ENCODE measurements around the gene GLO1. TPM values are rescaled to one million over a fixed set of nuclear protein-coding genes. Genes with fewer than 3 reads are reported as not detected.

Gene GLO1
- total and polyA plus RNA-seq, 2 experiments from 2014 or later = 273 TPM

DNA sequence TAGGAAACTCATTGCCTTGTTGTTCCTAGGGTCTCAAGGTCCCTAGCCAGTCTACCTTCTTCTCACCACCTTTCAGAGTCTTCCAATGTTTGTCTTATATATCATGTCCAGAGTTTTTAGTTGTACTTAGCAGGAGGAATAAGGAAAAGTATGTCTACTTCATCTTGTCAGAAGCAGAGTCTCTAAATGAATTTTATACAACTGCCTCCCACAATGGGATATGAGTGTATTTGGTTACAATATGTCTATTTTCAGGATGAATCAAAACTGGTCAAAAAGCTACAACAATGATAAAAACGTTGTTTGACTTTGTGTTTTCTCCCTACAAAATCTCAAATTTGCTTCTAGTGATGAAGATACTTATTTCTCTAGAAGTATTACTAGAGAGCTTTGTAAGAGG lies 7.0 kb downstream of the GLO1 start:
- Histone ChIP-seq H3K4me2 (no peak overlapping the region), H3K27me3 (ENCODE audit: insufficient read depth) (no peaks in the 10 kb centered on the region), H3K27ac (ENCODE audit: low read depth) (no peak overlapping the region), H4K20me1 (replicated peaks; ENCODE audit: insufficient read depth) (peaks cover 64% of the 10 kb centered on the region), H3K4me3 (no peak overlapping the region), H3K4me1 (ENCODE audit: insufficient read depth) (no peaks in the 10 kb centered on the region), H3K9me2 (ENCODE audit: insufficient read depth) (no peaks in the 10 kb centered on the region), H3K36me3 (ENCODE audit: insufficient read depth) (peaks cover 4% of the 10 kb centered on the region; the same call in 1 of the 2 replicates), H2AFZ (no peak overlapping the region), H3F3A (replicated peaks; ENCODE audit: low read depth) (no peaks in the 10 kb centered on the region), H3K79me2 (replicated peaks; ENCODE audit: insufficient read depth) (peaks cover 98% of the 10 kb centered on the region)
- no peak for ATAC-seq
- Mint-ChIP-seq H3K4me3 (no peak overlapping the region), H3K4me1 (peaks cover 1% of the 10 kb centered on the region; the same call in 1 of the 3 replicates), H3K27ac (no peak overlapping the region), H3K36me3 (ENCODE audit: low read depth) (peaks cover 32% of the 10 kb centered on the region), H3K27me3 (ENCODE audit: insufficient read depth, low read depth, poor library complexity) (peaks cover 2% of the 10 kb centered on the region), H3K9me3 (peaks cover 7% of the 10 kb centered on the region)
- no peak for DNase-seq (ENCODE audit: low spot score)
- TF ChIP-seq STAT1 (IDR thresholded peaks at IDR 0.05; ENCODE audit: unreplicated experiment) (no peak), NANOG (IDR thresholded peaks at IDR 0.05; ENCODE audit: borderline replicate concordance) (no peak)
- TF ChIP-seq, protein P1, sequence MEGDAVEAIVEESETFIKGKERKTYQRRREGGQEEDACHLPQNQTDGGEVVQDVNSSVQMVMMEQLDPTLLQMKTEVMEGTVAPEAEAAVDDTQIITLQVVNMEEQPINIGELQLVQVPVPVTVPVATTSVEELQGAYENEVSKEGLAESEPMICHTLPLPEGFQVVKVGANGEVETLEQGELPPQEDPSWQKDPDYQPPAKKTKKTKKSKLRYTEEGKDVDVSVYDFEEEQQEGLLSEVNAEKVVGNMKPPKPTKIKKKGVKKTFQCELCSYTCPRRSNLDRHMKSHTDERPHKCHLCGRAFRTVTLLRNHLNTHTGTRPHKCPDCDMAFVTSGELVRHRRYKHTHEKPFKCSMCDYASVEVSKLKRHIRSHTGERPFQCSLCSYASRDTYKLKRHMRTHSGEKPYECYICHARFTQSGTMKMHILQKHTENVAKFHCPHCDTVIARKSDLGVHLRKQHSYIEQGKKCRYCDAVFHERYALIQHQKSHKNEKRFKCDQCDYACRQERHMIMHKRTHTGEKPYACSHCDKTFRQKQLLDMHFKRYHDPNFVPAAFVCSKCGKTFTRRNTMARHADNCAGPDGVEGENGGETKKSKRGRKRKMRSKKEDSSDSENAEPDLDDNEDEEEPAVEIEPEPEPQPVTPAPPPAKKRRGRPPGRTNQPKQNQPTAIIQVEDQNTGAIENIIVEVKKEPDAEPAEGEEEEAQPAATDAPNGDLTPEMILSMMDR (conservative IDR thresholded peaks at IDR 0.05; ENCODE audit: low read depth in 2 of 2) = no peak
- TF ChIP-seq, protein P2, sequence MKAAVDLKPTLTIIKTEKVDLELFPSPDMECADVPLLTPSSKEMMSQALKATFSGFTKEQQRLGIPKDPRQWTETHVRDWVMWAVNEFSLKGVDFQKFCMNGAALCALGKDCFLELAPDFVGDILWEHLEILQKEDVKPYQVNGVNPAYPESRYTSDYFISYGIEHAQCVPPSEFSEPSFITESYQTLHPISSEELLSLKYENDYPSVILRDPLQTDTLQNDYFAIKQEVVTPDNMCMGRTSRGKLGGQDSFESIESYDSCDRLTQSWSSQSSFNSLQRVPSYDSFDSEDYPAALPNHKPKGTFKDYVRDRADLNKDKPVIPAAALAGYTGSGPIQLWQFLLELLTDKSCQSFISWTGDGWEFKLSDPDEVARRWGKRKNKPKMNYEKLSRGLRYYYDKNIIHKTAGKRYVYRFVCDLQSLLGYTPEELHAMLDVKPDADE (IDR thresholded peaks at IDR 0.05) = no peak
- TF ChIP-seq, protein P3, sequence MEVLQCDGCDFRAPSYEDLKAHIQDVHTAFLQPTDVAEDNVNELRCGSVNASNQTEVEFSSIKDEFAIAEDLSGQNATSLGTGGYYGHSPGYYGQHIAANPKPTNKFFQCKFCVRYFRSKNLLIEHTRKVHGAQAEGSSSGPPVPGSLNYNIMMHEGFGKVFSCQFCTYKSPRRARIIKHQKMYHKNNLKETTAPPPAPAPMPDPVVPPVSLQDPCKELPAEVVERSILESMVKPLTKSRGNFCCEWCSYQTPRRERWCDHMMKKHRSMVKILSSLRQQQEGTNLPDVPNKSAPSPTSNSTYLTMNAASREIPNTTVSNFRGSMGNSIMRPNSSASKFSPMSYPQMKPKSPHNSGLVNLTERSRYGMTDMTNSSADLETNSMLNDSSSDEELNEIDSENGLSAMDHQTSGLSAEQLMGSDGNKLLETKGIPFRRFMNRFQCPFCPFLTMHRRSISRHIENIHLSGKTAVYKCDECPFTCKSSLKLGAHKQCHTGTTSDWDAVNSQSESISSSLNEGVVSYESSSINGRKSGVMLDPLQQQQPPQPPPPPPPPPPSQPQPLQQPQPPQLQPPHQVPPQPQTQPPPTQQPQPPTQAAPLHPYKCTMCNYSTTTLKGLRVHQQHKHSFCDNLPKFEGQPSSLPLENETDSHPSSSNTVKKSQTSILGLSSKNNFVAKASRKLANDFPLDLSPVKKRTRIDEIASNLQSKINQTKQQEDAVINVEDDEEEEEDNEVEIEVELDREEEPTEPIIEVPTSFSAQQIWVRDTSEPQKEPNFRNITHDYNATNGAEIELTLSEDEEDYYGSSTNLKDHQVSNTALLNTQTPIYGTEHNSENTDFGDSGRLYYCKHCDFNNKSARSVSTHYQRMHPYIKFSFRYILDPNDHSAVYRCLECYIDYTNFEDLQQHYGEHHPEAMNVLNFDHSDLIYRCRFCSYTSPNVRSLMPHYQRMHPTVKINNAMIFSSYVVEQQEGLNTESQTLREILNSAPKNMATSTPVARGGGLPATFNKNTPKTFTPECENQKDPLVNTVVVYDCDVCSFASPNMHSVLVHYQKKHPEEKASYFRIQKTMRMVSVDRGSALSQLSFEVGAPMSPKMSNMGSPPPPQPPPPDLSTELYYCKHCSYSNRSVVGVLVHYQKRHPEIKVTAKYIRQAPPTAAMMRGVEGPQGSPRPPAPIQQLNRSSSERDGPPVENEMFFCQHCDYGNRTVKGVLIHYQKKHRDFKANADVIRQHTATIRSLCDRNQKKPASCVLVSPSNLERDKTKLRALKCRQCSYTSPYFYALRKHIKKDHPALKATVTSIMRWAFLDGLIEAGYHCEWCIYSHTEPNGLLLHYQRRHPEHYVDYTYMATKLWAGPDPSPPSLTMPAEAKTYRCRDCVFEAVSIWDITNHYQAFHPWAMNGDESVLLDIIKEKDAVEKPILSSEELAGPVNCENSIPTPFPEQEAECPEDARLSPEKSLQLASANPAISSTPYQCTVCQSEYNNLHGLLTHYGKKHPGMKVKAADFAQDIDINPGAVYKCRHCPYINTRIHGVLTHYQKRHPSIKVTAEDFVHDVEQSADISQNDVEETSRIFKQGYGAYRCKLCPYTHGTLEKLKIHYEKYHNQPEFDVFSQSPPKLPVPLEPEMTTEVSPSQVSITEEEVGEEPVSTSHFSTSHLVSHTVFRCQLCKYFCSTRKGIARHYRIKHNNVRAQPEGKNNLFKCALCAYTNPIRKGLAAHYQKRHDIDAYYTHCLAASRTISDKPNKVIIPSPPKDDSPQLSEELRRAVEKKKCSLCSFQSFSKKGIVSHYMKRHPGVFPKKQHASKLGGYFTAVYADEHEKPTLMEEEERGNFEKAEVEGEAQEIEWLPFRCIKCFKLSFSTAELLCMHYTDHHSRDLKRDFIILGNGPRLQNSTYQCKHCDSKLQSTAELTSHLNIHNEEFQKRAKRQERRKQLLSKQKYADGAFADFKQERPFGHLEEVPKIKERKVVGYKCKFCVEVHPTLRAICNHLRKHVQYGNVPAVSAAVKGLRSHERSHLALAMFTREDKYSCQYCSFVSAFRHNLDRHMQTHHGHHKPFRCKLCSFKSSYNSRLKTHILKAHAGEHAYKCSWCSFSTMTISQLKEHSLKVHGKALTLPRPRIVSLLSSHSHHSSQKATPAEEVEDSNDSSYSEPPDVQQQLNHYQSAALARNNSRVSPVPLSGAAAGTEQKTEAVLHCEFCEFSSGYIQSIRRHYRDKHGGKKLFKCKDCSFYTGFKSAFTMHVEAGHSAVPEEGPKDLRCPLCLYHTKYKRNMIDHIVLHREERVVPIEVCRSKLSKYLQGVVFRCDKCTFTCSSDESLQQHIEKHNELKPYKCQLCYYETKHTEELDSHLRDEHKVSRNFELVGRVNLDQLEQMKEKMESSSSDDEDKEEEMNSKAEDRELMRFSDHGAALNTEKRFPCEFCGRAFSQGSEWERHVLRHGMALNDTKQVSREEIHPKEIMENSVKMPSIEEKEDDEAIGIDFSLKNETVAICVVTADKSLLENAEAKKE (CRISPR knock-in tag; IDR thresholded peaks at IDR 0.05) = no peak

Data from GM23338 (cell line).